GM23248 (cell line): ENCODE results near the gene NOX4. TPM values are rescaled to one million over a fixed set of nuclear protein-coding genes. Genes with fewer than 3 reads are reported as not detected.
"Not testable (repeated sequence)": the region's sequence is repeated elsewhere in the genome, so short reads cannot be mapped to it uniquely, and the experiment has no call there.

Source experiments
- DNase-seq: peaks from one replicate; pipeline ENCODE4 v3.0.0-alpha.2; 2015
- H2AFZ ChIP-seq: fragments of 200-600 bp; sonication (generic); 2 replicates; pipeline ENCODE4 v1.6.1; 2016; ENCODE audit warnings: antibody characterized with exemption
- H3F3A ChIP-seq: fragments of 200-600 bp; sonication (generic); 2 replicates; pipeline ENCODE4 v1.6.1; 2016; ENCODE audit warnings: mild to moderate bottlenecking, antibody characterized with exemption, mixed run types; ENCODE audit not compliant: insufficient read depth
- H3K27ac ChIP-seq: fragments of 200-600 bp; sonication (generic); 2 replicates; pipeline ENCODE4 v1.5.1; 2016; ENCODE audit warnings: mild to moderate bottlenecking
- H3K27me3 ChIP-seq: fragments of 200-600 bp; sonication (generic); replicated peaks from 2 replicates; pipeline ENCODE4 v1.6.1; 2016; ENCODE audit warnings: mild to moderate bottlenecking; ENCODE audit not compliant: insufficient read depth
- H3K36me3 ChIP-seq: fragments of 200-600 bp; sonication (generic); 2 replicates; pipeline ENCODE4 v1.6.1; 2016; ENCODE audit warnings: low read depth, mild to moderate bottlenecking
- H3K4me1 ChIP-seq: fragments of 200-600 bp; sonication (generic); 2 replicates; pipeline ENCODE4 v1.6.1; 2016; ENCODE audit warnings: mild to moderate bottlenecking; ENCODE audit not compliant: insufficient read depth
- H3K4me2 ChIP-seq: fragments of 200-600 bp; sonication (generic); one replicate; pipeline ENCODE4 v1.6.1; 2016; ENCODE audit warnings: mild to moderate bottlenecking; ENCODE audit not compliant: unreplicated experiment
- H3K4me3 ChIP-seq: fragments of 200-600 bp; sonication (generic); 2 replicates; pipeline ENCODE4 v1.5.1; 2016; ENCODE audit warnings: mild to moderate bottlenecking
- H3K79me2 ChIP-seq: fragments of 200-600 bp; sonication (generic); 2 replicates; pipeline ENCODE4 v1.6.1; 2016; ENCODE audit warnings: mild to moderate bottlenecking; ENCODE audit not compliant: insufficient read depth
- H3K9ac ChIP-seq: fragments of 200-600 bp; sonication (generic); 2 replicates; pipeline ENCODE4 v1.6.1; 2016; ENCODE audit warnings: mild to moderate bottlenecking
- H3K9me2 ChIP-seq: fragments of 200-600 bp; sonication (generic); 2 replicates; pipeline ENCODE4 v1.6.1; 2016; ENCODE audit warnings: mixed run types, mild to moderate bottlenecking, moderate library complexity; ENCODE audit not compliant: insufficient read depth
- H3K9me3 ChIP-seq: fragments of 200-600 bp; sonication (generic); one replicate; pipeline ENCODE4 v1.6.1; 2017; ENCODE audit warnings: low read depth
- H4K20me1 ChIP-seq: fragments of 200-600 bp; sonication (generic); 2 replicates; pipeline ENCODE4 v1.6.0; 2016; ENCODE audit not compliant: insufficient read depth
- EZH2 ChIP-seq: fragments of 200-600 bp; sonication (generic); IDR thresholded peaks from 2 replicates; pipeline ENCODE4 v1.6.1; 2018; ENCODE audit warnings: antibody characterized with exemption, mild to moderate bottlenecking; ENCODE audit not compliant: insufficient read depth, poor library complexity, severe bottlenecking
- EZH2phosphoT487 ChIP-seq: fragments of 200-600 bp; sonication (generic); IDR thresholded peaks from 2 replicates; pipeline ENCODE4 v1.6.1; 2018; ENCODE audit warnings: antibody characterized with exemption, moderate library complexity, mild to moderate bottlenecking, low read depth; ENCODE audit not compliant: insufficient read depth
- WGBS, 2 experiments: methylation state at CpG; one replicate each; pipeline ENCODE4 v1.1.6; 2015 to 2017; ENCODE audit warnings: low lambda C conversion rate in 2 of 2, low coverage in 1 of 2; ENCODE audit errors: missing lambda C conversion rate in 2 of 2; 5-methylcytosine and 5-hydroxymethylcytosine counted together
- in situ Hi-C: fragments of 300-500 bp; cut with MboI; formaldehyde crosslinking; loops from 2 replicates; pipeline ENCODE4 v1.15.0; 2020
- polyA plus RNA-seq: library from polyadenylated mRNA; unstranded; fragments of >200 nt; fragmentation: Nextera tagmentation; extraction: Ambion mirVana; gene quantifications from 2 replicates; pipeline ENCODE4 v1.2.1, GENCODE V29; 2016
- total RNA-seq: library from RNA; depleted of rRNA; stranded (reverse); fragments of >200 nt; shearing (Covaris generic); gene quantifications from 2 replicates; pipeline ENCODE4 v1.2.3, GENCODE V29; 2014

The NOX4 gene
- total and polyA plus RNA-seq, 2 experiments from 2014 or later, result 0.54 to 1.4 TPM

DNA sequence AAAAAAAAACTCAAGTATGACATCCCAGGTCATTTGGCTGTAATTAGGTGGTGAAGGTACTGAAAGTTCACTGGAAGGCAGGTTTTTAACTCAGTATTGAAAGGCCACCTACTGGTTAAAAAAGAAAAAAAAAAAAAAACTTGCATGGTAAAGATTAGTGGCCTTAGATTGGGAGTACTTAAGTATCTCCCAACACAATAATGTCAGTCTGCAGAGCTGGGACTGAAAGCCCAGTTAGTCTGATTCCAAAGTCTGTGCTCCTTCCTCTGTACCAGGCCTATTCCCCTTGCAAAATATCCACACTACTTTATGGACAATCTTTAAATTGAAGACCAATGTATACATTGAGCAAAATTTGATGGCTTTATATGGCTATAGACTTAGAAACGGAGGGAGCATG is 85.5 kb downstream of the NOX4 start:
- H2AFZ ChIP-seq, result no peak overlapping the region
- H3K27ac ChIP-seq, result no peak overlapping the region
- no peaks in the 10 kb centered on the region for H3K79me2 ChIP-seq
- whole genome bisulfite sequencing, 2 experiments, result 88 to 92% methylated on average over 1 of the region's 1 CpG
- H3K9ac ChIP-seq, result no peak overlapping the region
- no peak overlapping the region for H3K4me3 ChIP-seq
- H3K9me3 ChIP-seq, result no peaks in the 10 kb centered on the region
- H3K4me2 ChIP-seq, result no peak overlapping the region
- no peak for TF ChIP-seq EZH2
- TF ChIP-seq EZH2phosphoT487, result no peak
- H3K36me3 ChIP-seq, result no peaks in the 10 kb centered on the region
- peak; percentile 38 for DNase-seq
- no peaks in the 10 kb centered on the region for H3F3A ChIP-seq
- no peaks in the 10 kb centered on the region for H3K27me3 ChIP-seq
- no peaks in the 10 kb centered on the region for H3K4me1 ChIP-seq
- no peaks in the 10 kb centered on the region for H3K9me2 ChIP-seq
- in situ Hi-C loops, result no loop called here
- no peaks in the 10 kb centered on the region for H4K20me1 ChIP-seq

DNA sequence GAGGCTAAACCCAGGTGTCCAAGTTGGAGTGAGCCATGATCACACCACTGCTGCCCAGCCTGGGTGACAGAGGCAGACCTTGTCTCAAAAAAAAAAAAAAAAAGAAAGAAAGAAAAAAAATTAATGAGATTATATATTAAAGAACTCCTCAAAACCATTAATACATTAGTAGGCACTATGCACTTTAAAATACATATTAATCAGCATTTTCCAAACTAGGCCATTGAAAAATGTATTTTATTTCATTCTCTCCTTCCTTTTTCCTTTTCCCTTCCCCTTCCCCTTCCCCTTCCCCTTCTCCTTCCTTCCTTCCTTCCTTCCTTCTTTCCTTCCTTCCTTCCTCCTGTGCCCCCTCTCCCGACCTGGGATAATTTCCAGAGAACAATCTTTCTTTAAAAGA is 99.5 kb downstream of the NOX4 start:
- H2AFZ ChIP-seq, H3K27ac ChIP-seq, H3K9me2 ChIP-seq, H3K9me3 ChIP-seq, DNase-seq, H3F3A ChIP-seq, H3K79me2 ChIP-seq, H3K36me3 ChIP-seq, H4K20me1 ChIP-seq, H3K4me1 ChIP-seq, H3K4me3 ChIP-seq, H3K9ac ChIP-seq, in situ Hi-C loops, H3K4me2 ChIP-seq, H3K27me3 ChIP-seq: not testable (repeated sequence)
- 60 to 64% methylated on average over 1 of the region's 1 CpG for WGBS, 2 experiments

DNA sequence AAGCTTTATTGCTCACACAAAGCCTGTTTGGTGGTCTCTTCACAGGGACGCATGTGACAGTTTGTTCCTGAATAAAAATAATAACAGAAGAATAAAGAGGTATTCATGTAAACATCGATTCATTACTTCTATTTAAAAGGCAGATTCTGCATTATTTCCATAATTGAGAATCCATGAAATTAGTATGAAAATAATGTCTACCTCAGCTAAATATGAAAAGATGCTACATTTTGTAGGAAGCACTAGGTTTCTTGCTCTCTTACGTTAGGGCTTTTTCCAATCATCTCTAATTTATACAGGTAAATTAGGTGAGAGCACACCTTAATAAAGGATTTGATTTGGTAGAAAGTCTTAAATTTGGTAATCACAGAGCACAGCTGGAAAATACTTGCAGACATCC is 103.7 kb downstream of the NOX4 start:
- H3K27ac ChIP-seq, H4K20me1 ChIP-seq, H3F3A ChIP-seq, H3K9ac ChIP-seq, H3K36me3 ChIP-seq, H3K79me2 ChIP-seq, in situ Hi-C loops, H3K4me1 ChIP-seq, DNase-seq, H3K4me2 ChIP-seq, H3K4me3 ChIP-seq, H3K9me3 ChIP-seq, H3K9me2 ChIP-seq, H3K27me3 ChIP-seq, H2AFZ ChIP-seq: not testable (repeated sequence)
- 91 to 92% methylated on average over 3 of the region's 3 CpGs for WGBS, 2 experiments

DNA sequence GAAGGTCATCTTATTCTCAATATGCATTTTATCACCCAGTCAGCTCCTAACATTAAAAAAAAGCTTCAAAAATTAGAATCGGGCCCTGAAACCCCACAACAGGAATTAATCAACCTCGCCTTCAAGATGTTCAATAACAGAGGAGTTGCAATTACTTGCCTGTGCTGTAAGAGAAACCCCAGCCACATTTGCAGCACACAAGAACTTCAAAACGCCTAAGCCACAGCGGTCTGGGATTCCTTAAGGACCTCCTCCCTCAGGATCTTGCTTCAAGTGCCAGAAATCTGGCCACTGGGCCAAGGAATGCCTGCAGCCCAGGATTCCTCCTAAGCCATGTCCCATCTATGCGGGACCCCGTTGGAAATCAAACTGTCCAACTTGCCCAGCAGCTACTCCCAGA is 108.2 kb downstream of the NOX4 start:
- H3K27ac ChIP-seq, H2AFZ ChIP-seq, H3K9ac ChIP-seq, H3K4me3 ChIP-seq, DNase-seq, H4K20me1 ChIP-seq, H3K79me2 ChIP-seq, H3K36me3 ChIP-seq, in situ Hi-C loops, H3K4me2 ChIP-seq, H3K9me3 ChIP-seq, H3K27me3 ChIP-seq, H3K9me2 ChIP-seq: not testable (repeated sequence)
- H3F3A ChIP-seq, result peaks cover 31% of the 10 kb centered on the region
- WGBS, 2 experiments, result 93 to 96% methylated on average over 6 of the region's 6 CpGs
- H3K4me1 ChIP-seq, result peaks cover 25% of the 10 kb centered on the region

DNA sequence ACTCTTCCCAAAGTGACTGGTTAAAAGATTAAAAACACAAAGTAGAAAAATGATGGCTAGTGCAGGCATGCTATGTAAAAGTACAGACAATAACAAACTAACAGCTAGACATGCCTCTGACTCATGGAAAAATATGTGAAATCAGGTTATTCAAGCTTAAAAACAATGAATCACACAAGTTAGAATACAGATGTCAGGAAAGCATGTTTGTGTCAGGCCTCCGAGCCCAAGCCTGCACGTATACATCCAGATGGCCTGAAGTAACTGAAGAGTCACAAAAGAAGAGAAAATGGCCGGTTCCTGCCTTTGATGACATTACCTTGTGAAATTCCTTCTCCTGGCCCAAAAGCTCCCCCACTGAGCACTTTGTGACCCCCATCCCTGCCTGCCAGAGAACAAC is 110.1 kb downstream of the NOX4 start:
- no peaks in the 10 kb centered on the region for H3K79me2 ChIP-seq
- H3K27me3 ChIP-seq, result no peaks in the 10 kb centered on the region
- H3K9ac ChIP-seq, result peak overlapping the region; percentile 57
- H3K27ac ChIP-seq, result peak overlapping the region; percentile 88
- no peaks in the 10 kb centered on the region for H3K9me2 ChIP-seq
- peak; percentile 93 for DNase-seq
- no peaks in the 10 kb centered on the region for H3K36me3 ChIP-seq
- no peaks in the 10 kb centered on the region for H4K20me1 ChIP-seq
- H3F3A ChIP-seq, result peaks cover 31% of the 10 kb centered on the region
- TF ChIP-seq EZH2phosphoT487 (no peak), EZH2 (no peak)
- H3K4me1 ChIP-seq, result peaks cover 25% of the 10 kb centered on the region
- in situ Hi-C loops, result no loop called here
- WGBS, 2 experiments, result 0 to 2% methylated on average over 3 of the region's 3 CpGs
- peak overlapping the region; percentile 58 for H2AFZ ChIP-seq
- H3K4me2 ChIP-seq, result peak overlapping the region; percentile 88
- H3K9me3 ChIP-seq, result no peaks in the 10 kb centered on the region
- H3K4me3 ChIP-seq, result peak overlapping the region; percentile 56

DNA sequence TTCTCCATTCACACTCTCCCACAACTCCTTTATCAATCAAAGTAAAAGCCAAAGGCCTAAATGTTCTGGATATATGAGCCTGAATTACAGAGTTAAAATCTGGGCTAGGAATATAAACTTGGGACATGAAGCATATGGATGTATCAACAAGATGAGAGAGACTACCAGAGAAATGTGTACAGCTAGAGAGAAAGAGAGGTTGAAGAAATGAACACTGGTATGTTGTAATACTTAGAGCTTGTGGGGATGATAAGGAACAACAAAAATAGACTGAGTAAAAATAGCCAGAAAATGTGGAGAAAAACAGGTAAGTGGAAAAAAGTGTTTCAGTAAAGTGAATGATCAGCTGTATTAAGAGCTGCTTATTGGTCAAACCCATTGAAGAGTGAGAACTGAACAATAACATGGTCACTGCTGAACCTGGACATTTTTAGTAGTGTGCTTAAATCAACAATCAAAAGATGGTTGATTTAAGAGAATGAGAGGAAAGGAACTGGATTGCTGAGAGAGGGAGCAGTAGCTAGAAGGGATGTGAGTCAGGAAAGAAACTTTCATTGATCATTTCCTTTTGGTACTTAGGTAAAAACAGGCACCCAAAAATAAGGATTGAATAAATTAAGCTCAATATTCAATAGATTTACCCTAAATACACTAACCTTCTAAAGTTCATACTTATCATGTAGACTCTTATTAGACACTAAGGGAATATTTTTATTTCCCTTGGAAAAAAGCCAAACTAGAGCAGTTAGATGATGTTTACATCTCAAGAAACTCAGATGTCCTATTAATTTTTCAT is 111.0 kb downstream of the NOX4 start:
- DNase-seq, result peak; percentile 21
- H4K20me1 ChIP-seq, H3K9me2 ChIP-seq, H3K27me3 ChIP-seq, in situ Hi-C loops, H3K79me2 ChIP-seq, H3K9me3 ChIP-seq, H3K36me3 ChIP-seq: not testable (repeated sequence)
- Histone ChIP-seq H3K4me1 (peaks cover 25% of the 10 kb centered on the region), H3K4me2 (peak overlapping the region; percentile 88), H3K4me3 (peak overlapping the region; percentile 56), H2AFZ (peak overlapping the region; percentile 40), H3K9ac (peak overlapping the region; percentile 57), H3F3A (peaks cover 31% of the 10 kb centered on the region), H3K27ac (peak overlapping the region; percentile 88)

DNA sequence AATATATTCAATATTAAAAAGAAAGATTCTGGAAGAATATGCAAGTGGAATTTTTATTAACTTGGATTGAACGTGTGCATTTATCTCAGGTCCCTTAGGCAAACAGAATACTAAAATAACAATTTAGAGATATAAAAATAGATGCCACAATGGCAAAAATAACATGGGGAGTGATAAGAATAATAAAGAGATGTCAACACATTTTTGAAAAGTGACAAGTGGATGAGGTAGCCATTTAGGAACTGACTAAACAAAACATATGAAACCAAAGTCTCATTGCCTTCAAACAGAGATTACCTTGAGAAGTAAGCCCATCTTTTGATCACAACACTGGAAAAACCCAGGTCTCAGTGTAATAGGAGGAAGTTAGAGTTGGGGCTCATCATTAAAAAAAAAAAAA is 112.2 kb downstream of the NOX4 start:
- H3K27me3 ChIP-seq, H4K20me1 ChIP-seq, DNase-seq, H3K36me3 ChIP-seq, H3K9me3 ChIP-seq, H3K9me2 ChIP-seq, in situ Hi-C loops, H3K27ac ChIP-seq, H3K4me3 ChIP-seq, H3K9ac ChIP-seq, H3K4me2 ChIP-seq, H3K79me2 ChIP-seq: not testable (repeated sequence)
- H3K4me1 ChIP-seq, result peaks cover 25% of the 10 kb centered on the region
- WGBS, 2 experiments, result 91 to 100% methylated on average over 1 of the region's 1 CpG
- peak overlapping the region; percentile 40; the same call in 1 of the 2 replicates for H2AFZ ChIP-seq
- H3F3A ChIP-seq, result peaks cover 31% of the 10 kb centered on the region
